Glutamatergic neuron (in vitro differentiated cells): ENCODE results near the gene SLC25A3. TPM values are rescaled to one million over a fixed set of nuclear protein-coding genes. Genes with fewer than 3 reads are reported as not detected.

Experiments
- DNase-seq: peaks from one replicate; pipeline ENCODE4 v3.0.0; 2022
- H3K27ac Mint-ChIP-seq: one replicate; pipeline ENCODE4 v1.8.0; 2020; ENCODE audit warnings: mild to moderate bottlenecking, mixed read lengths, inconsistent platforms; ENCODE audit not compliant: unreplicated experiment
- H3K27me3 Mint-ChIP-seq: one replicate; pipeline ENCODE4 v1.8.0; 2020; ENCODE audit warnings: mild to moderate bottlenecking, moderate library complexity, mixed read lengths, inconsistent platforms; ENCODE audit not compliant: unreplicated experiment
- H3K36me3 Mint-ChIP-seq: one replicate; pipeline ENCODE4 v1.8.0; 2020; ENCODE audit warnings: mild to moderate bottlenecking, mixed read lengths, inconsistent platforms; ENCODE audit not compliant: unreplicated experiment
- H3K4me1 Mint-ChIP-seq: one replicate; pipeline ENCODE4 v1.8.0; 2020; ENCODE audit warnings: mild to moderate bottlenecking, low read depth, mixed read lengths, inconsistent platforms; ENCODE audit not compliant: unreplicated experiment
- H3K4me3 Mint-ChIP-seq: one replicate; pipeline ENCODE4 v1.8.0; 2020; ENCODE audit warnings: mild to moderate bottlenecking, mixed read lengths, inconsistent platforms; ENCODE audit not compliant: unreplicated experiment
- H3K9me3 Mint-ChIP-seq: one replicate; pipeline ENCODE4 v1.8.0; 2020; ENCODE audit warnings: mild to moderate bottlenecking, moderate library complexity, mixed read lengths, inconsistent platforms; ENCODE audit not compliant: unreplicated experiment
- total RNA-seq: library from RNA; stranded (reverse); fragmentation: NEBNext Ultra II Directional; extraction: Animal tissue kit (Norgen Biotek cat#: 25700); gene quantifications from one replicate; pipeline ENCODE4 v1.2.1, GENCODE V29; 2021; ENCODE audit not compliant: unreplicated experiment
- TF ChIP-seq, protein P1 (sequence below): fragments of 200-600 bp; sonication (generic); IDR thresholded peaks from one replicate; pipeline ENCODE4 v1.5.0; 2021; ENCODE audit not compliant: partially characterized antibody, unreplicated experiment

The SLC25A3 gene
- total RNA-seq, 1 donor from 2014 or later, result 481 TPM

GRCh38 chr12:98581101-98581500 is 12.4 kb upstream of the SLC25A3 start:
- H3K9me3 Mint-ChIP-seq, result no peaks in the 10 kb centered on the region
- no peaks in the 10 kb centered on the region for H3K4me1 Mint-ChIP-seq
- H3K4me3 Mint-ChIP-seq, result no peak overlapping the region
- H3K27me3 Mint-ChIP-seq, result peaks cover 2% of the 10 kb centered on the region
- H3K36me3 Mint-ChIP-seq, result no peaks in the 10 kb centered on the region
- no peak for DNase-seq
- TF ChIP-seq, protein P1, sequence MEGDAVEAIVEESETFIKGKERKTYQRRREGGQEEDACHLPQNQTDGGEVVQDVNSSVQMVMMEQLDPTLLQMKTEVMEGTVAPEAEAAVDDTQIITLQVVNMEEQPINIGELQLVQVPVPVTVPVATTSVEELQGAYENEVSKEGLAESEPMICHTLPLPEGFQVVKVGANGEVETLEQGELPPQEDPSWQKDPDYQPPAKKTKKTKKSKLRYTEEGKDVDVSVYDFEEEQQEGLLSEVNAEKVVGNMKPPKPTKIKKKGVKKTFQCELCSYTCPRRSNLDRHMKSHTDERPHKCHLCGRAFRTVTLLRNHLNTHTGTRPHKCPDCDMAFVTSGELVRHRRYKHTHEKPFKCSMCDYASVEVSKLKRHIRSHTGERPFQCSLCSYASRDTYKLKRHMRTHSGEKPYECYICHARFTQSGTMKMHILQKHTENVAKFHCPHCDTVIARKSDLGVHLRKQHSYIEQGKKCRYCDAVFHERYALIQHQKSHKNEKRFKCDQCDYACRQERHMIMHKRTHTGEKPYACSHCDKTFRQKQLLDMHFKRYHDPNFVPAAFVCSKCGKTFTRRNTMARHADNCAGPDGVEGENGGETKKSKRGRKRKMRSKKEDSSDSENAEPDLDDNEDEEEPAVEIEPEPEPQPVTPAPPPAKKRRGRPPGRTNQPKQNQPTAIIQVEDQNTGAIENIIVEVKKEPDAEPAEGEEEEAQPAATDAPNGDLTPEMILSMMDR, result no peak
- no peak overlapping the region for H3K27ac Mint-ChIP-seq

DNA sequence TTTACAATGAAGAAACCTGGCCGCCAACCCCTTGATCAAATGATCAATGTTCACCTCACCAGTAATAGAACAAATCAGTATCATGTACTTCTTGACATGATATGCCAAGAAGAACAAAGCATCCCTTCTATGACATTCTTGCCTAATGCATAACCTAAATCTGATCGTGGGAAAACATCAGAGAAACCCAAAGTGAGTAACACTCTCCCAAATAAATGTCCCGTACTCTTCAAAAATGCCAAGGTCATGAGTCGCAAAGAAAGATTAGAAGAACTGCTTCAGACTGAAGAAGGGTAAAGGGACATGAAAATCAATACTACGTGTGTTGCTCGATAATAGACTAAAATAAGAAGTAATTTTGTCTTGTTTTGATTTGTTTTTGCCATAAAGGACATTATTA is 11.4 kb upstream of the SLC25A3 start:
- Mint-ChIP-seq H3K27ac (no peak overlapping the region), H3K9me3 (no peaks in the 10 kb centered on the region), H3K4me3 (no peak overlapping the region), H3K27me3 (no peaks in the 10 kb centered on the region), H3K36me3 (no peaks in the 10 kb centered on the region), H3K4me1 (no peaks in the 10 kb centered on the region)
- no peak for DNase-seq
- TF ChIP-seq, protein P1, result no peak

DNA sequence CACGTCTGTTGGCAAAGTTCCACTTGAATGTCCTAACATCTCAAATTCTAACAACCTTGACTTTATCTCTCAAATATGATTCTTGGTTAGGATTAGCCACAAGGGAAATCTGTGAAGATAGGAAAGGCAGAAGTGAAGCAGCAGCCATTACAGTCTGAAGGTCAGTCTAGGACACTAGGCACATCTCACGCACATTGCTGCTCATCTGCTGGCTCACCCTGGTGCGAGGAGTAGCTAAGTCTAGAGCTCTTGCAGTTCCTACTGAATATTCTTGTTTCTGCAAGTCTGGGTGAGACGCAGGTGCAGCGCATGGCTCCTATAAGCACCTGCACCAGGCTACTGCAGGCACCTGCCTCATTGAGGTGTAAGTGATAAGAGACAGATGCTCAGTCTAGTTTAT is 6.4 kb upstream of the SLC25A3 start:
- Mint-ChIP-seq H3K4me1 (no peaks in the 10 kb centered on the region), H3K4me3 (no peak overlapping the region), H3K27ac (no peak overlapping the region), H3K9me3 (no peaks in the 10 kb centered on the region), H3K27me3 (peaks cover 3% of the 10 kb centered on the region), H3K36me3 (no peaks in the 10 kb centered on the region)
- TF ChIP-seq, protein P1, result no peak
- DNase-seq, result no peak

DNA sequence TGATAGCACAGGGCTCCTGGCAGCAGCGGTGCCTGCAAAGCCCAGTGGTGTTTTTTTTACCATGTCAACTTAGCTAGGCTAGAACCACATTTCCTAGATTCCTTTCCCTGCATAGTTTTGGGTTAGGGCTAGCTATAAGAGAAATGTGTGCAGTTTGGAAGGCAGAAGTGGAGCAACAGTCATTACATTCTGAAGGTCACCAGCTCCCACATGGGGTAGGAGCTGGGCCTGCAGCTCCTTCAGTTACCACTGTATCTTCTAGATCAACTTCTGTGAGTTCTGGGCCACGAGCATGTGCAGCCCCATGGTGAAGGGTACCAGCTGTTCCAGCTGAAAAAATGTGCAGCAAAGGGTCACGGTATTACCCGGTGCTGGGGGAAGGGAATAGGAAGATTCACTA is 2.3 kb upstream of the SLC25A3 start:
- TF ChIP-seq, protein P1, result no peak
- no peak overlapping the region for H3K27ac Mint-ChIP-seq
- no peaks in the 10 kb centered on the region for H3K36me3 Mint-ChIP-seq
- no peak for DNase-seq
- no peak overlapping the region for H3K4me3 Mint-ChIP-seq
- H3K9me3 Mint-ChIP-seq, result peaks cover 9% of the 10 kb centered on the region
- H3K4me1 Mint-ChIP-seq, result peaks cover 8% of the 10 kb centered on the region
- peaks cover 5% of the 10 kb centered on the region for H3K27me3 Mint-ChIP-seq

DNA sequence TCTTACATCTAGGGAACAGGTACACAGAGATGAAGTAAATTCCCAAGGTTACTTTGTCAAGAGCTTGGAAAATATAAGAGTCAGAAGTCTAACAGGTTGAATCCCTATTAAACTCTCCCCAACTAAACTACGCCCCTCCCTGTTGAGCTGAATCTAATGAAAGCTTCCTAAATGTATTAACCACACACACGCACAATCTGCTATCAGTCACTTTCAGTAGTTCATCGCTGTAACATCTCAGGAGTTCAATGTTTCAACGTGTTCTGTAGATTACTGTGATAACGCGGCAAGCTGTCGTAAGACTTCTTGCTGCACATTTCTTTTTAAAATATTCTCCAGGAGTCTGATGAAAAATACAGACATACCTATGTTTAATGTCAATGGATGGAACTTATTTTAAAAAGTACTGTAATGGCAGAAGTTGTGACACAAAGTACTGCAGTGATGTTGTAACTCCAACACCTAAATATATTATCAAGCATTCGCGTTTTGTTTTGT is 612 bp upstream of the SLC25A3 start:
- Mint-ChIP-seq H3K27me3 (peaks cover 5% of the 10 kb centered on the region), H3K4me3 (peak overlapping the region; percentile 98), H3K4me1 (peaks cover 8% of the 10 kb centered on the region), H3K27ac (peak overlapping the region; percentile 88), H3K9me3 (peaks cover 9% of the 10 kb centered on the region), H3K36me3 (no peaks in the 10 kb centered on the region)
- no peak for DNase-seq
- TF ChIP-seq, protein P1, result no peak
